ENCODE measurements around the gene SMOC2.

GRCh38 chr6:168496997-168497331, 56.0 kb downstream of the SMOC2 start:
- TF ChIP-seq MAX (IDR thresholded peaks at IDR 0.05) (no peak), RFX5 (IDR thresholded peaks at IDR 0.05) (no peak), CTCF (IDR thresholded peaks at IDR 0.05) (no peak), NFE2L2 (conservative IDR thresholded peaks at IDR 0.05; ENCODE audit: low read length) (no peak), ATOH8 (CRISPR knock-in tag; IDR thresholded peaks at IDR 0.05; ENCODE audit: low read depth) (no peak), MAFK (IDR thresholded peaks at IDR 0.05; ENCODE audit: partially characterized antibody) (no peak), BHLHE40 (IDR thresholded peaks at IDR 0.05; ENCODE audit: low read depth, low read length) (no peak), POLR2A (IDR thresholded peaks at IDR 0.05; ENCODE audit: low read length) (no peak), JUN (IDR thresholded peaks at IDR 0.05) (no peak), PBX3 (IDR thresholded peaks at IDR 0.05) (no peak), REST (IDR thresholded peaks at IDR 0.05) (no peak), HMGXB4 (CRISPR knock-in tag; IDR thresholded peaks at IDR 0.05; ENCODE audit: borderline replicate concordance) (no peak), RAD21 (conservative IDR thresholded peaks at IDR 0.05 in 1 of 2, IDR thresholded peaks at IDR 0.05 in 1 of 2) (no peak)
- TF ChIP-seq, protein P1, sequence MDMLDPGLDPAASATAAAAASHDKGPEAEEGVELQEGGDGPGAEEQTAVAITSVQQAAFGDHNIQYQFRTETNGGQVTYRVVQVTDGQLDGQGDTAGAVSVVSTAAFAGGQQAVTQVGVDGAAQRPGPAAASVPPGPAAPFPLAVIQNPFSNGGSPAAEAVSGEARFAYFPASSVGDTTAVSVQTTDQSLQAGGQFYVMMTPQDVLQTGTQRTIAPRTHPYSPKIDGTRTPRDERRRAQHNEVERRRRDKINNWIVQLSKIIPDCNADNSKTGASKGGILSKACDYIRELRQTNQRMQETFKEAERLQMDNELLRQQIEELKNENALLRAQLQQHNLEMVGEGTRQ (IDR thresholded peaks at IDR 0.05), result no peak

Data from A549 (cell line).